Epithelial cell of proximal tubule (primary cell): ENCODE measurements around the gene PRKCE. TPM values are rescaled to one million over a fixed set of nuclear protein-coding genes. Genes with fewer than 3 reads are reported as not detected.

ENCODE experiments used
- DNase-seq: peaks from one replicate; pipeline ENCODE4 v3.0.0-alpha.2; 2011; ENCODE audit warnings: low read depth
- H3K4me3 ChIP-seq: 2 replicates; pipeline ENCODE4 v1.5.1; 2011; ENCODE audit warnings: low read depth, mild to moderate bottlenecking, low read length
- total RNA-seq: library from RNA; depleted of rRNA; stranded (reverse); fragments of >200 nt; gene quantifications from 2 replicates; pipeline ENCODE4 v1.2.3, GENCODE V29; 2015
- TF ChIP-seq, protein P1 (sequence below): conservative IDR thresholded peaks from 2 replicates; pipeline ENCODE4 v1.5.1; 2012; ENCODE audit warnings: low read depth, mild to moderate bottlenecking, low read length

The PRKCE gene
- total RNA-seq, 1 donor from 2014 or later, result 2.5 TPM

DNA sequence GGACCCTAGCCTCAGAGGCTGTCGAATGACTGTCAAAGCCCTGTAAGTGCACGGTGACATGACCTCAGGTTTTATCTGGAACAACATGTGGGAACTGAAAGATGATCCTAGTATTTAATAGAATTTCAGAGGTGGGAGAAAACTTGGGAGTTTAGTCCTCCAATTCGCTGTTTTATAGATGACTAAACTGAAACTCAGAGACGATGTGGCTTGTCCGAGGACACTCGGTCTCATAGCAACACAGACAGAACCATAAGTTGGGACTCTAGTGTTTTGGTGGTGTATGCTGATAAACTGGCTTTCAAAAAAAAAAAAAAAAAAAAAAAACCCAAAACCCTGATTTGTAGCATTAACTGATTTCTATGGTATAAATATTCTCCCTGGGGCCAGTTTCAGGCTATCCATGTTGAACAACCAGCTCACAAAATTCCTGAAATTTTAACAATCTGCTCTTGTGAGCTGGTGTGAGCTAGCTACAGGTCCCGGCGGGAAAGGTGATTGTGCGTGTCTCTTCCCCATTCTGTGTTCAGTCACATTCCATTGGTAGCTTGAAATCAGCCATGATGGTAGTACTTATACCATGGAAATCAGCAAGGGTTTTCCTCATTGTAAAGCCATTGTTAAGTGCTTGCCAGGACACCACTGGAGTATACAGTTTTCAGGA, 450.2 kb downstream of the PRKCE start:
- no peak overlapping the region for H3K4me3 ChIP-seq
- TF ChIP-seq, protein P1, sequence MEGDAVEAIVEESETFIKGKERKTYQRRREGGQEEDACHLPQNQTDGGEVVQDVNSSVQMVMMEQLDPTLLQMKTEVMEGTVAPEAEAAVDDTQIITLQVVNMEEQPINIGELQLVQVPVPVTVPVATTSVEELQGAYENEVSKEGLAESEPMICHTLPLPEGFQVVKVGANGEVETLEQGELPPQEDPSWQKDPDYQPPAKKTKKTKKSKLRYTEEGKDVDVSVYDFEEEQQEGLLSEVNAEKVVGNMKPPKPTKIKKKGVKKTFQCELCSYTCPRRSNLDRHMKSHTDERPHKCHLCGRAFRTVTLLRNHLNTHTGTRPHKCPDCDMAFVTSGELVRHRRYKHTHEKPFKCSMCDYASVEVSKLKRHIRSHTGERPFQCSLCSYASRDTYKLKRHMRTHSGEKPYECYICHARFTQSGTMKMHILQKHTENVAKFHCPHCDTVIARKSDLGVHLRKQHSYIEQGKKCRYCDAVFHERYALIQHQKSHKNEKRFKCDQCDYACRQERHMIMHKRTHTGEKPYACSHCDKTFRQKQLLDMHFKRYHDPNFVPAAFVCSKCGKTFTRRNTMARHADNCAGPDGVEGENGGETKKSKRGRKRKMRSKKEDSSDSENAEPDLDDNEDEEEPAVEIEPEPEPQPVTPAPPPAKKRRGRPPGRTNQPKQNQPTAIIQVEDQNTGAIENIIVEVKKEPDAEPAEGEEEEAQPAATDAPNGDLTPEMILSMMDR, result no peak
- DNase-seq, result no peak

DNA sequence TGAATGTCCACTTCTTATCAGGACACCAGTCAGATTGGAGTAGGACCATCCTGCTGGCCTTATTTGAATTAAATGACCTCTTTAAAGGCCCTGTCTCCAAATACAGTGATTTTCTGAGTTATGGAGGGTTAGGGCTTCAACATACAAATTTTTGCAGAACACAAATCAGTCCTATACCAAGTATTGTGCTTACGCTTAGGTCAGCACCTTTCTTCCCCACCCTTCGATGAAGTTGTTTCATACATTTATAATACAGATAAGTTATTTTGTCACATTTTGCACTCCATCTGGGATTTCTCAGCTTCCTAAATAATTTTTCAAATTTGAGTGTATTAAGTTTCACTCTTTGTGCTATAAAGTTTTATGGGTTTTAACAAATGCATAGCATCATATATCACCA, 455.2 kb downstream of the PRKCE start:
- H3K4me3 ChIP-seq, result no peak overlapping the region
- DNase-seq, result no peak
- TF ChIP-seq, protein P1, result no peak

DNA sequence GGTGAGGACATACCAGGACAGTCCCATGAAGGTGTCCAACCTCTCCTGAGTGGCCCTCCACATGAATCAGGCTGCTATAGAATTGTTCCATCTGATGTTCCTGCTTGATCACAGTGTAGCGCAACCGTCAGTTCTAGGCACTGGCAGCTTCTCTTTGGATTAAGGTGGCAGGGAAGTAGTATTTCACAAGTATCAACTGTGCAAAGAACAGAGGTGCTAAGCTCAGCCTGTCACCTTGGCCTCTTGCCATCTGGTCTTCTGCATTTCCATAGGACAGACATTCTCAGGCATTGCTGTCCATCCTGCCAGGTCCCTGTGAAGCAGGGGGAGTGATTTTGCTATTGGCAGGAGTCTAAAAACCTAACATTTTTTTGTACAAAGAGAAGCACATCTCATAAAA, 463.5 kb downstream of the PRKCE start:
- TF ChIP-seq, protein P1, result no peak
- H3K4me3 ChIP-seq, result no peak overlapping the region
- no peak for DNase-seq

DNA sequence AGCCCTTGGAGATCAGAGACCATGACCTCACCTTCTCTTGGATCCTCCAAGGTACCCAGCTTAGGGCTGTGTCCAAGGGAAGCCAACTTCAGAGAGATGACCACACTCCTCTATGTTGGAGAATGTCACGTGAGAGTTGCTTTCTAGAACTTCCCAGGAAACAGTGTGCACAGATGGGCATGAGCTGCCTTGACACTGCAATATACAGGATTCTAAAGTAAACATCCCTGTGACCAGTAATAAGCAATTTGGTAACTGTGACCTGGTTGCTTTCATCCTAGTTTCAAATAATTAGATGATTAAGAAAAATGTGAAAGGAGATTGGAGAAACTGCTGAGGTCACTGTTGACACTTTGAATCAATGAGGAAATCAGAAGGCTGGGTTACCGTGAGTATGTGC, 464.7 kb downstream of the PRKCE start:
- TF ChIP-seq, protein P1, result no peak
- DNase-seq, result no peak
- no peak overlapping the region for H3K4me3 ChIP-seq

DNA sequence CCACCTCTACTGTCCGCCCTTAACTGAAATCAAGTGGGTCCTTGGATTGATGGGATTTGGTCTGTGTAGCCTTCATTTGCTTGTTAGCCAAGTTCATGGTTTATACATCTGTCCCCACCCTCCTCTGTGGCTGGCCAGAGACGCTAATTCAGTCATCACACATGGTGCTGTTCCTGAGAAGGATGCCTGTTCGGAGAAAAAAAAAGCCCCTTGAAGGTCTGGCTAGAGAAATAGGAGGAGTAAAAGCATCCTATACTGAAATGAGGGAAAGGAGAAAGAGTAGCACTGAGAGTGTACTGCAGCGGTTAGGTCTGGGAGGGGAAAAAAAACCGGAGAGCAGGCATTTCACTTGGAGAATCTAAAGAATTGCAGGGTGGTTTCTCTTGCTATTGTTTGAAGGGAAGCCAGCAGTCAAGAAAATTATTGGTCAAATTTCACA, 465.1 kb downstream of the PRKCE start:
- no peak overlapping the region for H3K4me3 ChIP-seq
- no peak for DNase-seq
- TF ChIP-seq, protein P1, result no peak

DNA sequence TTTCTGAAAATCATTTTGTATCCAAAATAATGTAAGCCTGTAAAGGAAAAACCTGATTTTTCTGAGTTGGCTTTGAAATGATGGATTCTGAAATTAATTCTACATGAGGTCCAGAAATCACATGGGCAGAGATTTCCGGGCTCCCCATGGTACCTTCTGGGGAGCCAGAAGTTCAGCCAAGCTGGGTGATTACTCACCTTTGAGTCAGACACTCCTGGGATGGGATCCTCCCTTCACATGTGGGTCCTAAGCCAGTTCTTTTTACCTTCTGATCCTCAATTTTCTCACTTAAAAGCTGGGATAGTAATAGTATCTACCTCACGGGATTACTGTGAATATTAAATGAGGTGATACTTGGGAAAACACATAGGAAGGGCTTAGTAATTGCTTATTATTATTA, 465.9 kb downstream of the PRKCE start:
- TF ChIP-seq, protein P1, result no peak
- H3K4me3 ChIP-seq, result no peak overlapping the region
- DNase-seq, result no peak

DNA sequence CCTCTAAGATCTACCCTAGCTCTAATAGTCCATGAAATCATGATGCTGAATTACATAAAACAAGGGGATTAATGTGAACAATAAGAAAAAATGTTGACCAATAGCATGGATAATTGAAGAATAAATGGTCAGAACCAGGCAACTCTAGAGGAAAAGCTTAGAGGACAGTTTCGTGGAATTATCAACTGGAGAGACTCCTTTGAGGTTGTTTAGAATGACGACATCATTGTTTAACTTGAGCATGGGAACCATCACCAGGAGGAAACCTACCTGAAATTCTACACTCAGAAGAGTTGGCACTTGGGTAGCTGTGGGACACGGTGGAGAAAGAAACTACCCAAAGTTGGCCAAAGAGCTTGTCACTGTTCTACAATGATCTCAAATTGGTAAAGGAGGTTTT, 466.5 kb downstream of the PRKCE start:
- no peak for DNase-seq
- TF ChIP-seq, protein P1, result no peak
- no peak overlapping the region for H3K4me3 ChIP-seq
